ENCODE data around the gene CAPZB. TPM values are rescaled to one million over a fixed set of nuclear protein-coding genes. Genes with fewer than 3 reads are reported as not detected.

Gene CAPZB
- total RNA-seq, 1 experiment from 2014 or later = 198 TPM

DNA sequence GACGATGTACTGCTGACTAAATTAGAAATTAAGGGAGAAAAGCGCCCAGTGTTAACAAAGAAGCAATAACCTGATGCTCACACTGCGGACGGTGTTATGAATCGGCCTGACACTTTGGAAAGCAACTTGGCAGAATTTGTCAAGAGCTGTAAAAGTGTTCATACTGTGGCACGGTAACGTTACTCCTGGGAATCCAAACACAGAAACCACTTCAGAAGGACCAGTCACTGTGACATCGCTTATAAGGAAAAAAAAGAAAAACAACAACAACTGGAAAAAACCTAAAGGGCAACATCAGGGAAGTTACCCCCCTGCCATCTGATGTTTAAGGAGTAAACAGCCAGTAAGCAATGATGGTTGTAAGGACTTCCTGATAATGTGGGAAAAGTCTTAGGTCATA lies 27.7 kb downstream of the CAPZB start:
- CTCF ChIA-PET = interaction anchor here (0.6 kb wide), 1 partner anchor 109 kb away, joined by 4 read pairs; no protein-coding TSS in a partner anchor
- Mint-ChIP-seq H3K4me3 (ENCODE audit: low read depth, unreplicated experiment) (no peak overlapping the region), H3K9me3 (ENCODE audit: low read depth, unreplicated experiment) (no peaks in the 10 kb centered on the region), H3K27me3 (ENCODE audit: unreplicated experiment) (no peaks in the 10 kb centered on the region), H3K36me3 (ENCODE audit: insufficient read depth, unreplicated experiment) (no peaks in the 10 kb centered on the region), H3K27ac (ENCODE audit: unreplicated experiment) (no peak overlapping the region), H3K4me1 (ENCODE audit: low read depth, unreplicated experiment) (peaks cover 8% of the 10 kb centered on the region)
- TF ChIP-seq, protein P1, sequence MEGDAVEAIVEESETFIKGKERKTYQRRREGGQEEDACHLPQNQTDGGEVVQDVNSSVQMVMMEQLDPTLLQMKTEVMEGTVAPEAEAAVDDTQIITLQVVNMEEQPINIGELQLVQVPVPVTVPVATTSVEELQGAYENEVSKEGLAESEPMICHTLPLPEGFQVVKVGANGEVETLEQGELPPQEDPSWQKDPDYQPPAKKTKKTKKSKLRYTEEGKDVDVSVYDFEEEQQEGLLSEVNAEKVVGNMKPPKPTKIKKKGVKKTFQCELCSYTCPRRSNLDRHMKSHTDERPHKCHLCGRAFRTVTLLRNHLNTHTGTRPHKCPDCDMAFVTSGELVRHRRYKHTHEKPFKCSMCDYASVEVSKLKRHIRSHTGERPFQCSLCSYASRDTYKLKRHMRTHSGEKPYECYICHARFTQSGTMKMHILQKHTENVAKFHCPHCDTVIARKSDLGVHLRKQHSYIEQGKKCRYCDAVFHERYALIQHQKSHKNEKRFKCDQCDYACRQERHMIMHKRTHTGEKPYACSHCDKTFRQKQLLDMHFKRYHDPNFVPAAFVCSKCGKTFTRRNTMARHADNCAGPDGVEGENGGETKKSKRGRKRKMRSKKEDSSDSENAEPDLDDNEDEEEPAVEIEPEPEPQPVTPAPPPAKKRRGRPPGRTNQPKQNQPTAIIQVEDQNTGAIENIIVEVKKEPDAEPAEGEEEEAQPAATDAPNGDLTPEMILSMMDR (IDR thresholded peaks at IDR 0.05; ENCODE audit: unreplicated experiment) = no peak
- no peak for DNase-seq
- intact Hi-C loops (cut with micrococcal nuclease; ENCODE audit: unreplicated experiment) = no loop called here
- no TSS peak for BruUV-seq (replicated peaks)

DNA sequence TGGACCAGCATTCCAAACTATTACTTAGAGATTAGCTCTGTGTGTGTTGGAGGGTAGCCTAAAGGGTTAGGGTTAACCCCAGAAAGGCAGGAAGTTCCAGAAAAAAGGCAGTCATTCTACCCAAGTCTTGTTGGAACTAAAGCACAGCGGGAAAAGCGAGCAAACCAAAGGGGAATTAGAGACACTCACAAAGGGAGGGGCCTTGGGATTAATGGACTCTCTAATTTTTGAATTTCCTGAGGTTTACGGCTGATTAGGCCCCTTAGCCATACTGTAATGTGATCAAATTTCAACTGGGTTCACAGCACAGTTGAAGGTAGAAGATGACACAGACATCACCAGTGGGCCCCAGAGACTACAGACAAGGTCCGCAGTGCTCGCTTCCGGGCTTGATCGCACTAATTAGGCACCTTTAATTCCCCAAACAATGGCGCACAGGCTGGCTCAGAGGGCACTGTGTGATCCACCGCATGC lies 28.3 kb downstream of the CAPZB start:
- no TSS peak for BruUV-seq (replicated peaks)
- H3K27me3 Mint-ChIP-seq (ENCODE audit: unreplicated experiment) = no peaks in the 10 kb centered on the region
- H3K27ac Mint-ChIP-seq (ENCODE audit: unreplicated experiment) = no peak overlapping the region
- CTCF ChIA-PET = no interaction called here
- no peaks in the 10 kb centered on the region for H3K9me3 Mint-ChIP-seq (ENCODE audit: low read depth, unreplicated experiment)
- no peak overlapping the region for H3K4me3 Mint-ChIP-seq (ENCODE audit: low read depth, unreplicated experiment)
- TF ChIP-seq, protein P1 (IDR thresholded peaks at IDR 0.05; ENCODE audit: unreplicated experiment) = no peak
- H3K36me3 Mint-ChIP-seq (ENCODE audit: insufficient read depth, unreplicated experiment) = no peaks in the 10 kb centered on the region
- intact Hi-C loops (cut with micrococcal nuclease; ENCODE audit: unreplicated experiment) = no loop called here
- H3K4me1 Mint-ChIP-seq (ENCODE audit: low read depth, unreplicated experiment) = peaks cover 12% of the 10 kb centered on the region
- DNase-seq = no peak

DNA sequence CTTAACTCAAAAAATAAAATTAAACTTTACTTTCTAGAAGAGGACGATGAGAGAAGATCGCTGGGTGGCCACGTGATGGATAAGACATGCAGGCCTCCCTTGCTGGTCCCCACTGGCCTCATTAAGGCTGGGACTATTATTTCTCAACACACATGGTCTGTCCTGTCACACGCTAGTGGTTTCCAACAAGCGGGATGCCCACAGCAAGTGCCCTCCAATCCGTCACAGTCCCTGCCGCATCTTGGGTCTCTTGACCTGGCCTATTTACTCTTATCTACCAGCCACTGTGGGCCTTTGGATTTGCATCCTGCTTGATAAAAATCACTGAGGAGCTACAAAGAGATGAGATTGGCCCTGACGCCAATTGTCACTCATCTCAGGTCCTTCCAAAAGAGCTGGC lies 30.0 kb downstream of the CAPZB start:
- H3K27me3 Mint-ChIP-seq (ENCODE audit: unreplicated experiment) = no peaks in the 10 kb centered on the region
- intact Hi-C loops (cut with micrococcal nuclease; ENCODE audit: unreplicated experiment) = no loop called here
- H3K27ac Mint-ChIP-seq (ENCODE audit: unreplicated experiment) = no peak overlapping the region
- H3K4me1 Mint-ChIP-seq (ENCODE audit: low read depth, unreplicated experiment) = peaks cover 27% of the 10 kb centered on the region
- H3K9me3 Mint-ChIP-seq (ENCODE audit: low read depth, unreplicated experiment) = no peaks in the 10 kb centered on the region
- H3K4me3 Mint-ChIP-seq (ENCODE audit: low read depth, unreplicated experiment) = no peak overlapping the region
- H3K36me3 Mint-ChIP-seq (ENCODE audit: insufficient read depth, unreplicated experiment) = no peaks in the 10 kb centered on the region
- BruUV-seq (replicated peaks) = no TSS peak
- CTCF ChIA-PET = no interaction called here
- TF ChIP-seq, protein P1 (IDR thresholded peaks at IDR 0.05; ENCODE audit: unreplicated experiment) = no peak
- no peak for DNase-seq

DNA sequence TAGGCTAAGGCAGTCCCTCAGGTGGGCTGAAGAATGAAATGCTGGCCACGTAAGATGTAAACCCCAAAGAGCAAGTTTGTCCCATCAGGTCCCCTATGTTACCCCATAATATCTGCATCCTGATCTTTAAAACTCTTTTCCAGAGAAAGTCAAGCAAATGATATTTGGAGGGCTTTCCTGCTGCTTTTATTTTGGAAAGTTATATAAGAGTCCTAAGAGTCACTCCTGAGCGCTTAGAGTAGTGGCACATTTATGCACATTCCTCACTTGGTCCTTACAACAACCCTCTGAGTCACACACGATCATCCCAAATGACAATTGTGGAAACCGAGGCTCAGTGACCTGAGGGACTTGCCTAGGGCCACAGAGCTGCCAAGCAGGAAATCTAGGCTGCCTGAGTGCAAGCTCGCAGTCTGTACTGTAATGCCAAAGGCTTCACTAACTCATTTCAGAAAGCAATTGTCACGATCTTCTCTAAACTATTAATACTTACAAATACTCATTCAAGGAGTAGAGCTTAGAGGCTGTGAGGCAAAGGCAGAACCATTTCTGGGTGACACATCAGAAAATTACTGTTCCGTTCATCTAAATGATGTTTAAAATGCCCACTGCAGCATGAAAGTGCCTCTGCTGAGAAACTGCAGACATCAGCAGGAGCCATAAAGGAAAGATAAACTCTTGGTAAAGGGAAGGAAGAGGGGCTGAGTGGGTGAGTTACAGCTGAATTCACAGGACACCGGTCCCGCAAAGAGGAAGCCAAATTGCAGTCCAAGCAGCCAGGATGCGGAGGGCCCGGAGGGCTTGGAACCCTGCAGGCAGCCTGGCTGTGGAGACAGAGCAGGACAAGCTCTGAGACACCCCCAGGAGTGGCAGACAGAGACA lies 30.8 kb downstream of the CAPZB start:
- CTCF ChIA-PET = no interaction called here
- Mint-ChIP-seq H3K36me3 (ENCODE audit: insufficient read depth, unreplicated experiment) (peaks cover 4% of the 10 kb centered on the region), H3K4me3 (ENCODE audit: low read depth, unreplicated experiment) (no peak overlapping the region), H3K27me3 (ENCODE audit: unreplicated experiment) (no peaks in the 10 kb centered on the region), H3K9me3 (ENCODE audit: low read depth, unreplicated experiment) (no peaks in the 10 kb centered on the region), H3K27ac (ENCODE audit: unreplicated experiment) (no peak overlapping the region), H3K4me1 (ENCODE audit: low read depth, unreplicated experiment) (peaks cover 28% of the 10 kb centered on the region)
- TF ChIP-seq, protein P1 (IDR thresholded peaks at IDR 0.05; ENCODE audit: unreplicated experiment) = no peak
- intact Hi-C loops (cut with micrococcal nuclease; ENCODE audit: unreplicated experiment) = no loop called here
- no TSS peak for BruUV-seq (replicated peaks)
- DNase-seq = no peak
